Subcutaneous abdominal adipose tissue (tissue), 5 donors: ENCODE measurements around the gene SPSB1.

Experiments
- H3K27ac ChIP-seq: one replicate; pipeline ENCODE4 v1.7.0; 2013; ENCODE audit warnings: low read depth, mild to moderate bottlenecking, inconsistent platforms, low read length, moderate library complexity
- H3K27me3 ChIP-seq, 5 donors: one replicate each; pipeline ENCODE4 v1.7.0; 2013; ENCODE audit warnings: low read length in 5 of 5, inconsistent platforms in 1 of 5; ENCODE audit not compliant: control insufficient read depth in 5 of 5, insufficient read depth in 4 of 5
- H3K36me3 ChIP-seq, 5 donors: one replicate each; pipeline ENCODE4 v1.7.0; 2013; ENCODE audit warnings: low read length in 5 of 5; ENCODE audit not compliant: control insufficient read depth in 5 of 5, insufficient read depth in 5 of 5
- H3K4me1 ChIP-seq, 5 donors: one replicate each; pipeline ENCODE4 v1.7.0; 2013; ENCODE audit warnings: low read length in 5 of 5, mild to moderate bottlenecking in 3 of 5, moderate library complexity in 1 of 5; ENCODE audit not compliant: control insufficient read depth in 5 of 5, insufficient read depth in 5 of 5
- H3K4me3 ChIP-seq, 5 donors: one replicate each; pipeline ENCODE4 v1.7.0; 2013; ENCODE audit warnings: low read length in 5 of 5, low read depth in 1 of 5
- H3K9ac ChIP-seq, 5 donors: one replicate each; pipeline ENCODE4 v1.7.0; 2013; ENCODE audit warnings: low read length in 5 of 5, mild to moderate bottlenecking in 4 of 5, moderate library complexity in 3 of 5
- H3K9me3 ChIP-seq, 5 donors: one replicate each; pipeline ENCODE4 v1.7.0; 2013; ENCODE audit warnings: low read length in 5 of 5; ENCODE audit not compliant: control insufficient read depth in 5 of 5
- donor health status: healthy.
- donor health status: healthy.
- donor health status: healthy.
- donor health status: healthy.
- donor health status: healthy.

The SPSB1 gene

DNA sequence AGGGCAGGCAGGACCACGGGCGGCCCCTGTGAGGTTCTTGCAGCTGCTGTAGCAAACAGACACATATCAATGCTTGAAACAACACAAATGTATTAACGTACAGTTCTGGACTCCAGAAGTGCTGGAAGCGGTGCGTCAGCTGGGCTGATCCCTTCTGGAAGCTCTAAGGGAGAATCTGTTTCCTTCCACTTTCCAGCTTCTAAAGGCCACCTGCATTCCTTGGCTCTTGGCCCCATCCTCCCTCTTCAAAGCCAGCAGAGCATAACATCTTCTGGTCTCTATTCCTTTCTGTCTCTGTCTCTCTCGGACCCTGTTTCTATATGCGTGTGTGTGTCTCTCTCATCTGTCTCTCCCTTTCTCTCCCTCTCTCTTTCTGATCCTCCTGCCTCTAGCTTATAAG, 102.3 kb downstream of the SPSB1 start:
- Histone ChIP-seq H3K4me3 (no peak overlapping the region), H3K27me3 (no peaks in the 10 kb centered on the region), H3K36me3 (no peaks in the 10 kb centered on the region), H3K9me3 (peaks cover 0 to 6% (median 5%) of the 10 kb centered on the region in 5 donors), H3K9ac (no peak overlapping the region), H3K4me1 (peaks cover 2 to 10% (median 6%) of the 10 kb centered on the region in 5 donors), H3K27ac (no peak overlapping the region)

DNA sequence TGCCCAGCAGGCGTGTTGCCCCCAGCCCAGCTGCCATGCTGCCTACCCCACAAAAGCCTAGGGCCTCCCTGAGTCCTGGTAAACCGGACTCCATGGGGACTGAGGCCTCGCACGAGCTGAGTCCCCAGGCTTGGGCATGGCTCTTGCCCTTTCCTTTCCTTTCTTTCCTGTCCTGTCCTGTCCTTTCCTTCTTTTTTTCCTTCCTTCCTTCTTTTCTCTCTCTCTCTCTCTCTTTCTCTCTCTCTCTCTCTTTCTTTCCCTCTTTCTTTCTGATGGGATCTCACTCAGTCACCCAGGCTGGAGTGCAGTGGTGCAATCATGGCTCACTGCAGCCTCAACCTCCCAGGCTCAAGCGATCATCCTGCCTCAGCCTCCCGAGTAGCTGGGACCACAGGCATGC, 104.4 kb downstream of the SPSB1 start:
- H3K27me3 ChIP-seq, result no peaks in the 10 kb centered on the region
- no peaks in the 10 kb centered on the region for H3K36me3 ChIP-seq
- no peak overlapping the region for H3K4me3 ChIP-seq
- H3K9ac ChIP-seq, result no peak overlapping the region
- H3K4me1 ChIP-seq, result peaks cover 2 to 23% (median 17%) of the 10 kb centered on the region in 5 donors
- no peak overlapping the region for H3K27ac ChIP-seq
- peaks cover 0 to 6% (median 5%) of the 10 kb centered on the region in 5 donors for H3K9me3 ChIP-seq

DNA sequence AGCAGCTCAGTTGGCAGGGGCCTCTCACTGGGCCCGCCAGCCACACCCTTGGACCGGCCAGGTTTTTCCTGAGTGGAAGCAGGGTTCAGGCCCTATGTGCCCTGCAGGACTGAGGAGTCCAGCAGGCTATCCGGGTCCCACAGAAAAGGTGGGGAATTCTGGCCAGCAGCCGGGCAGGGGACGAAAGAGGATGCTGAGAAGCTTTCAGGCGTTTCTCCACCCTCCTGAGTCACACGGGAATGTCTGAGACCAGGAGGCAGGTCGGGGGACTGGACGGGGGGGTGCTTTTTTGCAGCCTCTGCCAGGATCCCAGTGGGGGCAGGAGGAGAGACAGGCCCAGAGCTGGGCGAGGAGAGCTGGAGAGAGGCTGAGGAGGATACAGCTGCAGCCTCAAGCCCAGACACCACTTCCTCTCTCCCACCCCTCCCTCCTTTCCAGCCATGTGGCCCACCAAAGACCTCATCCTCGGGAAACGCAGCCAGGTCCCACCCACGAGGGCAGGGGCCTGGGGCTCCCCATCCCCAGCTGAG, 105.4 kb downstream of the SPSB1 start:
- Histone ChIP-seq H3K9ac (no peak overlapping the region), H3K27me3 (no peaks in the 10 kb centered on the region), H3K4me1 (peaks cover 2 to 23% (median 17%) of the 10 kb centered on the region in 5 donors), H3K4me3 (no peak overlapping the region), H3K36me3 (no peaks in the 10 kb centered on the region), H3K9me3 (peaks cover 0 to 6% (median 5%) of the 10 kb centered on the region in 5 donors), H3K27ac (no peak overlapping the region)

DNA sequence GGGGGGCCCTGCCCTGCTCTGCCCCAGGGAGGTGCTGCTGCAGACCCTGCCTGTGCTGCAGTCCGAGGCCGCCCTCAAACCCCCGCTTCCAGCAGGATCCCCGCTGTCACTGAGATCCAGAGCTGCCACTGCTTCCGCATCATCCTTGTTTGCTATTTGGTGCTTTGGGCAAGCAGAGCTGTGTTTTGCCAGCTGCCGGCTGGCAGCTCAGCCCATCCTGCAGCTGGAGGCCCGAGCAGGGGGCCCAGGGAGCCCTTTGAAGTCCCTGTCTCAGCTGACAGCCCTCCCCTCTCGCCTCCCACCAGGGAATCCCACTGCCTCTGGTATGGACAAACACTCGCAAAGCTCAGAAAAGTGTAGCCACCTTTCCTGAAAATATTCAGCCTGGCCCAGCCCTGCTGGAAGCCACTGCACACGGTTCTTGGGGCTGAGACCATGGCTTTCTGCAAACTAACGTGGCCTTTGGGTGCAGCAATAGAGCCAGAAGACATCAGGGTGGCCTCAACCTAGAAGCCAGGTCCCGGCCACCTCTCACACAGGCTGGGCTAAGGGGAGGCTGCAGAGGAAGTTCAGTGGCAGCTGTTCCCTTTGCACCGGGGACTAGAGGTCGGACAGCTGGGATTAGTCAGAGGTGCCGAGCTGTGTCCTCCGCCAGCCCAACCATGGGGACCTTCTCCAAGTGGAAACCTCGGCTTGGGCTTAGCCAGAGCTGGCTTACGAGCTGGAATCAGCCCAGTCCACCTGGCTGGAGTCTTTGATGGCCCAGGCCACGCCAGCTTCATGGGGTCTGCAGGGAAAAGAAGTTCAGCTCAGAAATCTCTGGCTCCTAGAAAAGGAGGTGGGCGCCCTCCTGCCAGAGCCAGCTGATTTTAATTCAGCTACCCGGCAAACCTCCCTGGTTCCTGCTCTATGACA, 107.1 kb downstream of the SPSB1 start:
- H3K27ac ChIP-seq, result no peak overlapping the region

DNA sequence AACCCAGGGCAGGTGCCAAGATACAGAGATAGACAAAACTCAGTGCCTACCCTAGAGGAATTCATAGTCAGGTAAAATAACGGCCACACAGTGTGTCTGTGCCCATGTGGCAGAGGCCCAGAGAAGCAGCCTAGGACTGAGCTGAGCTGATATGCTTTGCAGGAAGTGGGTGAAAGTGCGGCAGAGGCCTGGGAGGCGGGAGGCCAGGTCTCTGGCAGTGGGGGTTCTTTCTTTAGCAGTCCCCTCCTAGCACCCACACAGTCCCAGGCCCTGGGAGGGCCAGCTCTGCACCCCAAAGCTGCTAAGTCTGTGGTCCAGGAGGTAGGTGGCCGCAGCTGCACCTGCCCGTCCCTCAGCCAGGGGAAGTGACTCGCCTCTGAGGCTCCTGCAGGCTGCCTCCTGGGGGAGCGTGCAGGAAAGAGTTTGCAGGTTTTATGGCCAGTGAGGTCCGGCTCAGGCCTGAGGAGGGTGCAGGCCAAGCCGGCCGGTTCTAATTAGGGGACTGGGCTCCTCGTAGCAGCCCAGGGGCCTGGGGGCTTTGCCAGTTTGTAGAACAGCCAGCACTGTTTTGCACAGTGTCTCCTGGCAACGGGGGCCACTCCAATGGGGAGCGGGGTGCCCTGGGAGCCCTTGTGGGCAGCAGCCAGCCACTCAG, 107.9 kb downstream of the SPSB1 start:
- Histone ChIP-seq H3K36me3 (no peaks in the 10 kb centered on the region), H3K27me3 (no peaks in the 10 kb centered on the region), H3K9ac (peak overlapping the region in 1 of 5 donors; percentile 50), H3K27ac (no peak overlapping the region), H3K9me3 (no peaks in the 10 kb centered on the region), H3K4me1 (peaks cover 2 to 23% (median 17%) of the 10 kb centered on the region in 5 donors), H3K4me3 (no peak overlapping the region)

More for the DNA sequence above, 107.1 kb downstream of the SPSB1 start:
- peaks cover 0 to 6% (median 4%) of the 10 kb centered on the region in 5 donors for H3K9me3 ChIP-seq
- H3K4me3 ChIP-seq, result no peak overlapping the region
- peak overlapping the region in 2 of 5 donors; percentile 30 to 50 for H3K9ac ChIP-seq
- no peaks in the 10 kb centered on the region for H3K27me3 ChIP-seq
- no peaks in the 10 kb centered on the region for H3K36me3 ChIP-seq
- peaks cover 2 to 23% (median 17%) of the 10 kb centered on the region in 5 donors for H3K4me1 ChIP-seq

DNA sequence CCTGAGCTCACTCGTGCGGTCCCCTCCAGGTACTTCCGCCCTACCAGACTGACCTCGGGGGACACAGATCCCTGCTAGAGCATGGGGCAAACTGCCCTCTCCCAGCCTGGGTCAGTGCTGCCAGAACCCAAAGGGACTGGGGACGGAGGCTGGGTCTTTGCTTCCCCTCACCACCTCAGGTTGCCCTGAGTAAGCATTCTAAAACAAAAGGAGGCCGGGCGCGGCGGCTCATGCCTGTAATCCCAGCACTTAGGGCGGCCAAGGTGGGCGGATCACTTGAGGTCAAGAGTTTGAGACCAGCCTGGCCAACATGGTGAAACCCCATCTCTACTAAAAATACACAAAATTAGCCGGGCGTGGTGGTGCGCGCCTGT, 108.4 kb downstream of the SPSB1 start:
- Histone ChIP-seq H3K36me3 (no peaks in the 10 kb centered on the region), H3K4me3 (no peak overlapping the region), H3K9ac (no peak overlapping the region), H3K4me1 (peaks cover 2 to 23% (median 17%) of the 10 kb centered on the region in 5 donors), H3K9me3 (no peaks in the 10 kb centered on the region), H3K27ac (no peak overlapping the region), H3K27me3 (no peaks in the 10 kb centered on the region)

DNA sequence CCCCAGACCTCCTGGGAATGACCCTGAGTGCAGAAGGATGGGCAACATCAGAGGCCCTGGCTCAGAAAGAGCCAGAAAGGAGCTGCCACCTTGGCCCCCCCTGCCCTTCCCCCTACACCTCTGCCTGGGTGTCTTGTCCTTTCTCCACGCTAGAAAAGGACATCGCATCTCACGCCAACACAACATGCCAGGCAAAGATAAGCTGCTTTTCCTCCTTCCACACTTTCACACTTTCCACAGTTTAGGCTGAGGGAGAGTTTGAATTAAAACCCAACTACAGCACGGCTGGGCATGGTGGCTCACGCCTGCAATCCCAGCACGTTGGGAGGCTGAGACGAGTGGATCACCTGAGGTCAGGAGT, 109.5 kb downstream of the SPSB1 start:
- no peaks in the 10 kb centered on the region for H3K9me3 ChIP-seq
- no peak overlapping the region for H3K9ac ChIP-seq
- H3K36me3 ChIP-seq, result no peaks in the 10 kb centered on the region
- no peaks in the 10 kb centered on the region for H3K27me3 ChIP-seq
- peaks cover 2 to 23% (median 17%) of the 10 kb centered on the region in 5 donors for H3K4me1 ChIP-seq
- H3K4me3 ChIP-seq, result no peak overlapping the region
- H3K27ac ChIP-seq, result no peak overlapping the region

DNA sequence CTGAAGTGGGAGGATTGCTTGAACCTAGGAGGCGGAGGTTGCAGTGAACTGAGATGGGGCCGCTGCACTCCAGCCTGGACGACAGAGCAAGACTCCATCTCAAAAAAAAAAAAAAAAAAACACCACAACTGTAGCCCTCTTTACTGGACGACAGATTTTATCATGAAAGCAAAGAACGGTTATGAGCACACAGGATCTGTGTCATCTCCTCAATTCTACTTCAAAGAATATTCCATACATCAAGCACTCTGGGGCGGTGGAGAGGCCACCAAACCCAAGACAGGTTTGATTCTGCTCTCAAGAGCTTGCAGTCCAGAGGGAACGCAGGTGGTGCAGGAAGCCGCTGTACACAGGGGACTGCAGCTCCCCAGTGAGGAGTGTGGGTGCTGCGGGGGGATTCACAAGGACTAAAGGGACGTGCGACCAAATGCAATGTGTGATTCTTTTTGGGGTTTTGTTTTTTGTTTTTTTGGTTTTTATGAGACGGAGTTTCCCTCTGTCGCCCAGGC, 110.1 kb downstream of the SPSB1 start:
- peaks cover 2 to 23% (median 17%) of the 10 kb centered on the region in 5 donors for H3K4me1 ChIP-seq
- no peaks in the 10 kb centered on the region for H3K27me3 ChIP-seq
- H3K27ac ChIP-seq, result no peak overlapping the region
- H3K9me3 ChIP-seq, result no peaks in the 10 kb centered on the region
- no peak overlapping the region for H3K4me3 ChIP-seq
- no peaks in the 10 kb centered on the region for H3K36me3 ChIP-seq
- H3K9ac ChIP-seq, result no peak overlapping the region

DNA sequence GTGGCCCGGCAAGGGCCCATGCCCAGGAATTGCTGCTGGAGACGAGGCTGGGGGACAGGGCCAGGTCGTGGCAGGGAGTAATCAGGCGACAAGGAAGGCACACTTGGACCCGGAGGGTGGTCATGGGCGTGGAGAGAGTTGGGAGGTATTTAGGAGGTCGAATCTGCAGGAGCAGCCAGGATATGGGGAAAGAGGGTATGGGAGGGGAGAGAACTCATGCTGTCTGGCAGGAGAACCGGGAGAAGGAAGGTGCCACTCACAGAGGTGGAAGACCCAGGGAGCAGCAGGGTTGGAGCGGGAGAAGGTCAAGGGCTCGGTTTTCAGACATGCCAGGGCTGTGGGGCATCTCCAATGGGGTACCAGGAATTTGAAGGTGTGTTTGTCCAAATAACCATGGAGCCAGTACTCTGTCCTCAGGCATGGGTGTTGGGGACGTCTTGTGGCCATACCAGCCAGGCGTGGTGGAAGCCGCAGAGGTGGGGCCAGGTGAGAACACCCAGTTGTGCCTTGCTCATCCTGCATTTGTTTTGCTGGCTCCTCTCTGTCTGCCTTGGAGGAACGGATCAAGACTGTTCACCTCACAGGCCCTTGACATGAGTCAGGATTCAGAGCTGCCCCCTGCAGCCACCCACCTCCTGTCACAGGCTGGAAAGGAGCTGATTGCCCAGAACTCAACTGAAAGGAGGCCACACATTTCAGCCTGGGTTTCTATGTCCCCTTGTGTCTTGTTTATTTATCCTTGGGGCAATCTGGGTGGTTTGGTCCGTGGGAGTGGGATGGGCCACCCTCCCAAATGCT, 111.6 kb downstream of the SPSB1 start:
- Histone ChIP-seq H3K27ac (no peak overlapping the region), H3K9ac (no peak overlapping the region), H3K4me3 (no peak overlapping the region), H3K36me3 (no peaks in the 10 kb centered on the region), H3K27me3 (no peaks in the 10 kb centered on the region), H3K4me1 (peaks cover 2 to 17% (median 17%) of the 10 kb centered on the region in 5 donors), H3K9me3 (no peaks in the 10 kb centered on the region)
